GM12865 (cell line): ENCODE data around the gene CBX6.

Experiments
- DNase-seq: peaks from one replicate; pipeline ENCODE4 v3.0.0; 2010; ENCODE audit warnings: low read depth
- H3K4me3 ChIP-seq: 2 replicates; pipeline ENCODE4 v1.5.1; 2011; ENCODE audit warnings: mild to moderate bottlenecking, low read depth, low read length, control low read depth
- CTCF ChIP-seq: IDR thresholded peaks from 2 replicates; pipeline ENCODE4 v1.5.1; 2011; ENCODE audit warnings: low read length, control low read depth, low read depth, inconsistent platforms; ENCODE audit not compliant: insufficient read depth; ENCODE audit errors: missing control alignments

CBX6 gene

GRCh38 chr22:38865201-38866023 lies 6.6 kb downstream of the CBX6 start:
- no peak for TF ChIP-seq CTCF
- no peak for DNase-seq

GRCh38 chr22:38864361-38865191 lies 7.4 kb downstream of the CBX6 start:
- no peak overlapping the region for H3K4me3 ChIP-seq
- TF ChIP-seq CTCF: no peak
- no peak for DNase-seq

More at GRCh38 chr22:38865201-38866023, 6.6 kb downstream of the CBX6 start:
- H3K4me3 ChIP-seq: no peak overlapping the region

- H3K4me3 ChIP-seq: no peak overlapping the region
- TF ChIP-seq CTCF: no peak
- DNase-seq: no peak
Measured at GRCh38 chr22:38863531-38864131, 8.4 kb downstream of the CBX6 start.

GRCh38 chr22:38862375-38863329 lies 9.4 kb downstream of the CBX6 start:
- DNase-seq: no peak
- no peak for TF ChIP-seq CTCF
- H3K4me3 ChIP-seq: no peak overlapping the region

GRCh38 chr22:38861927-38862326 lies 10.1 kb downstream of the CBX6 start:
- TF ChIP-seq CTCF: no peak
- H3K4me3 ChIP-seq: no peak overlapping the region
- DNase-seq: no peak
